GM18873 (cell line): Measurements from ENCODE around the gene RPS15.
"Not testable (repeated sequence)": the region's sequence is repeated elsewhere in the genome, so short reads cannot be mapped to it uniquely, and the experiment has no call there.

Experiments used
- ATAC-seq: cut with Tn5 transposase; IDR thresholded peaks from one replicate; pipeline ENCODE4 v1.9.1; 2021; ENCODE audit warnings: mild to moderate bottlenecking, moderate library complexity, moderate number of reproducible peaks; ENCODE audit not compliant: unreplicated experiment, low FRiP score

Gene RPS15

DNA sequence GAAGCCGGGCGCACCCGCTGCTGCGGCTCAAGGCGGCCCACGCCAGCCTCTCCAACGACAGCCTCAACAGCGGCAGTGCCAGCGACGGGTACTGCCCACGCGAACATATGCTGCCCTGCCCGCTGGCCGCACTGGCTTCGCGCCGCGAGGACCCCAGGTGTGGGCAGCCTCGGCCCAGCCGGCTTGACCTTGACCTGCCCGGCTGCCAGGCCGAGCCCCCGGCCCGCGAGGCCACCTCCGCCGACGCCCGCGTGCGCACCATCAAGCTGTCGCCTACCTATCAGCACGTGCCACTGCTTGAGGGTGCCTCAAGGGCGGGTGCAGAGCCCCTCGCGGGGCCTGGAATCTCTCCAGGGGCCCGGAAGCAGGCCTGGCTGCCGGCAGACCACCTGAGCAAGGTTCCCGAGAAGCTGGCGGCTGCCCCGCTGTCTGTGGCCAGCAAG, 27.8 kb downstream of the RPS15 start:
- no peak for ATAC-seq

- no peak for ATAC-seq
These were observed 28.4 kb downstream of the RPS15 start for GRCh38 chr19:1466461-1467214.

DNA sequence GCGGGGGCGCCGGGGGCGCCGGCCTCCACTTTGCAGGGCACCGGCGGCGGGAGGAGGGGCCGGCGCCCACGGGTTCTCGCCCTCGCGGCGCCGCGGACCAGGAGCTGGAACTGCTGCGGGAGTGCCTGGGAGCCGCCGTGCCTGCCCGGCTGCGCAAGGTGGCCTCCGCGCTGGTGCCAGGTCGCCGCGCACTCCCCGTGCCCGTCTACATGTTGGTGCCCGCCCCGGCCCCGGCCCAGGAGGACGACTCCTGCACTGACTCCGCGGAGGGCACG, 29.0 kb downstream of the RPS15 start:
- no peak for ATAC-seq

- no peak for ATAC-seq
These were observed 29.5 kb downstream of the RPS15 start for GRCh38 chr19:1467490-1468273.

GRCh38 chr19:1468274-1468820, 30.2 kb downstream of the RPS15 start:
- ATAC-seq, result no peak

DNA sequence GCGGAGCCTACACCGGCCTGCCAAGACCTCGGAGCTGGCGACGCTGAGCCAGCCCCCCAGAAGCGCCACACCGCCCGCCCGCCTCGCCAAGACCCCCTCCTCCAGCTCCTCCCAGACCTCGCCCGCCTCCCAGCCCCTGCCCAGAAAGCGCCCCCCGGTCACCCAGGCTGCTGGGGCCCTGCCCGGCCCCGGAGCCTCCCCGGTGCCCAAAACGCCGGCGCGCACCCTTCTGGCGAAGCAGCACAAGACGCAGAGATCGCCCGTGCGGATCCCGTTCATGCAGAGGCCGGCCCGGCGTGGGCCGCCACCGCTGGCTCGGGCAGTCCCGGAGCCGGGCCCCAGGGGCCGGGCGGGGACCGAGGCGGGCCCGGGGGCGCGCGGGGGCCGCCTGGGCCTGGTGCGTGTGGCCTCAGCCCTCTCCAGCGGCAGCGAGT, 30.6 kb downstream of the RPS15 start:
- no peak for ATAC-seq

GRCh38 chr19:1469255-1470054, 31.3 kb downstream of the RPS15 start:
- ATAC-seq, result no peak

DNA sequence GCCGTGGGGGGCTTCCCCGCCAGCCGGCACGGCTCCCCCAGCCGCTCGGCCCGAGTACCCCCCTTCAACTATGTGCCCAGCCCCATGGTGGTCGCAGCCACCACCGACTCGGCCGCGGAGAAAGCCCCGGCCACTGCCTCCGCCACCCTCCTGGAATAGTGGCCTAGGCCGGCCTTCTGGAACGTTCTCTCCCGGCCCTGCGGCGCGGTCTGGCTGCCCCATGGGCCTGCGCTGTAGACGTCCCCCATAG, 31.8 kb downstream of the RPS15 start:
- ATAC-seq, result no peak

DNA sequence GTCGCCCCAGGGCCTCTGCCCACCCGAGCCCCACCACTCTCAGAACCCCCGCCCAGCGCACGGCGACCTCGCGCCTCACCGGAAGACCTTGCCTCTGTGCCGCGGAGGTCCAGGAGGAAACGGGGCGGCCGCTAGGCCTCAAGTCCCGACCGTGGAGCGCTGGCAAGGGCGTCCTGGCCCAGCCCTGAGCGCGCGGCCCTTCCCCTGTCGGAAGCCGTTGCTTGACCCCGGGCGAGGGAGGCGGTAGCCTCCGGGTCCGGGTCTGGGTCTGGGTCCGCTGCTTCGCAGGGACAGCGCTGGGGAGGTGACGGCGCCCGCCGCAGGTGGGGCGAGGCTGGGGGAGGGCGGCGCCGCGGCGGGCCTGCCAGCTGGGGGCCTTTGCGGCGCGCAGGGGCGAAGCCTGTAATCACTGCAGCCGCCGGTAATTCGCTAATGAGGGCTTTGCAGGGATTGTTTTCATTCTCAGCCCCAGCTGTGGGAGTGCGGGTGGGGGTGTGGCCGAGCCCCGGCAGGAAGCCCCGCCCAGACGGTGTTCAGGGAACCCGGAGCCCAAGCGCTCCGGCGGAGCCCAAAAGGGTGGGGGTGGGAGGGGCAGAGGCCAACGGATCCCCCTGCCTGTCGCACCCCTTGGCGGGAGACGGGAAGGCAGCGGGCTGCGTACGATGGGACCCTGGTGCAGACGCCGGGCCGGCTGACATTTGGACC, 32.3 kb downstream of the RPS15 start:
- no peak for ATAC-seq

DNA sequence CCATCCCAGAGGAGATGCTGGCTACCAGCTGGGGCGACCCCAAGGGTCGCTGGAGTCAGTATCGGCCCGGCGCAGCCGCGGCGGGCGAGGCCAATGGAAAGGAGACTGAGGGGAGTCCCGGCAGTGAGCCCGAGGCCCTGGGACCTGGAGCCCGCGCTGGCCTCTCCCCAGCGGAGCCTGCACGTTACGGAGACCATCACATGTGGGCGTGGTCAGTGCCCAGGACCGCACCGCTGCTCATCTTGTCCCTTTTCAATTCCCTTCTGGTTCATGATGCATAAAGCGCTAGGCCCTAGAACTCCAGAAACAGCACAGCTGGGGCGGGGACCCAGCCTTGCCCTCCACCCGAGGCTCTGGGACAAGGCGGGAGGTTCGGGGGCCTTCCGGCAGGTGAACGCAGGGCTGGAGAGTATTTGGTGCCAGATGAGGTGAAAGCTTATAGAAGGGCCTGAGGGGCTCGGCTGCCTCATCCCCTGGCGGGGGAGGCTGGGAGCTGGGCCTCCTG, 32.9 kb downstream of the RPS15 start:
- ATAC-seq, result no peak

DNA sequence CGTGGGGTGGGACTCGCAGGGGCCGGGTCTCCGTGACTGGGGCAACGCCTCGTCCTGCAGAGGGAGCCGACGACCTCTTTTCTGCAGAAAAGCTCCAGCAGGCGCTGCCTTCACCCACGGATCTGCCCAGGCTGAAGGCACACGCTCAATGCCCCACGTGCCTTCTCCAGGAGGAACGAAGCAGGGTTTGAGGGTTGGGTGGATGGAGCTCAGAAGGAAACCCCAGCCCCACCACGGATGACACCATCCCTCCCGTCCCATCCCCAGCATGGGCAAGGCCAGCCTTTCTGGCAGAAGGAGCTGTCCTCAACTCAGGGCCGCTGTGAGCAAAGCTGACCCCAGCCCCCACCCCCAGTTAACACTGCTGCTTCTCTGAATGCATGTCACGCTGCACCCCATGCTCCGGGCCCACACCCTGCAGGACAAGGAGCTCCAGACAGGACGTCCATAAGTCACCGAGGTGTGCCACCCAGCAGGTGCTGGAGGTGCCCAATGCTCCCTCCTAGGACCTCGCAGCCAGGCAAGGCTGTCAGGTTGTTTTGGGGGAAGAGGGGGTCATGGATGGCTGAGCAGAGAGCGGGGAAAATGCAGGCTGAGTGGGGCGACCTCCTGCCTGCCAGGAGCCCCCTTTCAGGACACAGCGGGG, 33.4 kb downstream of the RPS15 start:
- no peak for ATAC-seq

DNA sequence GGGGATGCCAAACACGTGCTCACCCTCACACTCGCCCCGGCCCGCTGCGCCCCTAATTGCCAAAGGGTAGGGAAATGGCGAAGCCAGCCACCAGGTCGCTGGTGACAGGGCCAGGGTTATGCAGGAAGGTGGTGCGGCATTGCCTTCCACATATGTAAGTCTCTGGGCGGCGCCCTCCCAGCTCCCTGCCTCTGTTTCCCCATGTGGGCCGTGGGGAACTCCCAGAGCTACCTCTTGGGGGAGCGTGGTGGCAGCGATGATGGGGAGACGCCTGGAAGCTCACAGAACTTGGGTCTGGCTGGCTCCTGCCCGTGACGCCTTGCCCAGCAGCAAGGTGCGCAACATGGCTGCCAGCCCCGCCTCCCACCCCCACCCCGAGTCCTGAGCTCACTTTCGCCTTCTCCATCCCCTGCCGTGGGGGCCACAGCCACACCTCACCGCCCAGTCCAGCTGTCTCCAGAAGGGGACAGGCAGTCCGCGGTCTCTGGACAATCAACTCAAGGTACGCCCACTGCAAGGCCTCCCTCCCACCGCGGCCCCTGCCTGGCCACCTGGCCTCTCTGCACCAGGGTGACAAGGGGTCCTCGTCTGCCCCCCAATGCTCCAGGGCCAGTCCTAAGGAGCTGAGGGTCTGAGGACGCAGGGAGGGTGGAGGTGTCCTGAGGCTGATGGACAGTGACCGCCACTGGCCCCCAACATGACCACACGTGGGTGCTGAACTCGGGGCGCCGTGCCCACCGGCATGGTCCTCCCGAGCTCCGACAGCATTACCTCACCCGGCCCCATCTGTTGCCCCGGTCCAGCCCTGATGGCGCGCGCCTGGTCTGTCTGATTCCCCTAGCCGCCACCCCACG, 34.3 kb downstream of the RPS15 start:
- ATAC-seq, result no peak

- ATAC-seq, result no peak
These were observed 35.1 kb downstream of the RPS15 start for GRCh38 chr19:1473085-1473851.

DNA sequence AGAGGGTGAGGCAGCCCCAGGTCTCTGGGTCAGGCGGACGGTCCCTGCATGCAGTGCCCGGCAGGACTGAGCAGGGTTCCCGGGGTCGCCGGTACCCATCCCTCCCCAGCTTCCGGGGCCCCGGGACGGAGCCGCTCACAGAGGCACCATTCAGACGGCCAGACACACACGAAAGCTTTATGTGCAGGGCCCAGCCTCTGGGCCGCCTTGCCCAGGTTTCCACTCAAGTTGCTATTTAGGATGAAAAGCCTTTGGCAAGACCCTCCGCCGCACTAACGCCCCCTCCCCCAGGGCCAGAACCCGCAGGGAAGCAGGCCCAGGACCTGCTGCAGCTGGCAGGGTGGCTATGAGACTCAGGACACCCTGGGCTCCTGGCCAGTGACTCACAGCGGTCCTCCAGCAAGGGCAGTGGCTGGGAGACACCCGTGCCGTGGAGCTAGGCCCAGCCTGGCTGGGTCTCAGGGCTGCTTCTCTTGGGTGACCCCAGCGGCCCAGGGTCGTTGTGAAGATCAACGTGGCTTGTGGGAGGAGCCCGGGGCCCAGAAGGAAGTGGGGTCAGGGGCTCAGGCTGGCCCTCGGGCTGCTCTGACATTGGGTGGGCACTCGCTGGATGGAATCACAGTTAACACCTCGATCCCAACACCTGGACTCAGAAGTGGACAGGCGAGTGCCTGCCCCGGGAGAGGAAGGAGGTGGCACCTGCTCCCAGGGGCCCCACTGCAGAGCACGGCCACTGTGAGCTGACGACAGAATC, 36.0 kb downstream of the RPS15 start:
- no peak for ATAC-seq

DNA sequence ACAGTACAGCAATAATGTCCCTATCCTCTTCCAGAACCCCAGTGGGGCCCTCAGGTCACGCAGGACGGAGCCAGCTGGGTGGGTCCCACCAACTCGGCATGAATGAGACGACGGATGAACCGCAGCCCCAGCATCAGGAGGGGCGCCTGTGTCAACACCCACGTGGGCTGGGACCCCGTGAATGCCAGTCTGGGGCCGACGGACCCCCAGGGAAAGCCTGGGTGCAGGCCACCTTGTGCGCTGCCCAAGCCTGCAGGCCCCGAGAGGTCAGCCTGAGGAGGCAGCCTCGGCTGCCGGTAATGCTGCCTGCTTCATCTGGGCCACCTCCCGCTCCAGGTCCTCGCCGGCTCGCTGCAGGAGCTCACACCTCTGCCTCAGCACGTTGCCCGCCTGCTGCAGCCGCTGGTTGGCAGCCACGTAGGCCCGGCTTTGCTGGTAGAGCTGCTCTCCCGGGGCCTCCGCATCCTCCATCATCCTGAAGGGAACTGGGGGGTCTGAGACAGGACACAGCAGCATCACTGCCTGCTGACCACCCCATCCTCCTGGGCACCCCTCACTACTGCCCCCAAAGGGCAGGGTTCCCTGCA, 36.7 kb downstream of the RPS15 start:
- ATAC-seq, result no peak

- no peak for ATAC-seq
These were observed 37.7 kb downstream of the RPS15 start for GRCh38 chr19:1475751-1476437.

GRCh38 chr19:1477056-1477455, 38.9 kb downstream of the RPS15 start:
- ATAC-seq, result not testable (repeated sequence)
